A549 (cell line): ENCODE data around the gene SLC6A5.

ENCODE experiments used
- CTCF ChIP-seq: fragments of >200 bp; sonication (Bioruptor Twin); formaldehyde crosslinking; IDR thresholded peaks from 3 replicates; pipeline ENCODE4 v1.5.1; 2016
- ESRRA ChIP-seq: fragments of 150-350 bp; IDR thresholded peaks from 2 replicates; pipeline ENCODE4 v1.6.1; 2014; ENCODE audit warnings: mild to moderate bottlenecking, low read length, borderline replicate concordance
- HOXB13 ChIP-seq: fragments of 250-450 bp; sonication (Bioruptor Pico); IDR thresholded peaks from 2 replicates; pipeline ENCODE4 v1.5.0; 2020; ENCODE audit warnings: low read depth, mild to moderate bottlenecking, moderate library complexity
- HOXB5 ChIP-seq: fragments of 250-450 bp; sonication (Bioruptor Pico); IDR thresholded peaks from 2 replicates; pipeline ENCODE4 v1.5.0; 2020; ENCODE audit warnings: mild to moderate bottlenecking, moderate library complexity
- JUNB ChIP-seq: fragments of >200 bp; sonication (Bioruptor Twin); formaldehyde crosslinking; IDR thresholded peaks from 2 replicates; pipeline ENCODE4 v1.6.1; 2016
- KDM1A ChIP-seq: fragments of 200-600 bp; sonication (generic); IDR thresholded peaks from 2 replicates; pipeline ENCODE4 v1.6.1; 2016; ENCODE audit warnings: low read depth, mild to moderate bottlenecking
- KDM5A ChIP-seq: fragments of 200-600 bp; sonication (generic); IDR thresholded peaks from 2 replicates; pipeline ENCODE4 v1.6.1; 2016; ENCODE audit warnings: antibody characterized with exemption, mild to moderate bottlenecking
- MAFK ChIP-seq: fragments of 450-650 bp; IDR thresholded peaks from 2 replicates; pipeline ENCODE4 v1.6.1; 2014; ENCODE audit not compliant: partially characterized antibody
- POLR2A ChIP-seq: IDR thresholded peaks from 2 replicates; pipeline ENCODE4 v1.6.1; 2012; ENCODE audit warnings: mild to moderate bottlenecking, low read length
- REST ChIP-seq: fragments of 200-600 bp; sonication (generic); IDR thresholded peaks from 2 replicates; pipeline ENCODE4 v1.6.1; 2016; ENCODE audit warnings: antibody characterized with exemption, mild to moderate bottlenecking, moderate library complexity
- SREBF2 ChIP-seq: fragments of 450-650 bp; IDR thresholded peaks from 2 replicates; pipeline ENCODE4 v1.6.1; 2014; ENCODE audit warnings: mild to moderate bottlenecking, moderate library complexity
- TFCP2L1 ChIP-seq: fragments of 250-450 bp; sonication (Bioruptor Pico); IDR thresholded peaks from 2 replicates; pipeline ENCODE4 v1.5.0; 2021; ENCODE audit warnings: mild to moderate bottlenecking
- ZFP36 ChIP-seq: fragments of 450-650 bp; IDR thresholded peaks from 2 replicates; pipeline ENCODE4 v1.6.1; 2014; ENCODE audit warnings: borderline replicate concordance; ENCODE audit not compliant: partially characterized antibody

- TF ChIP-seq CTCF (no peak), KDM5A (no peak), POLR2A (no peak), JUNB (no peak), HOXB13 (CRISPR knock-in tag) (no peak), SREBF2 (no peak), REST (no peak), ESRRA (no peak), MAFK (no peak), HOXB5 (CRISPR knock-in tag) (no peak), ZFP36 (no peak), TFCP2L1 (CRISPR knock-in tag) (no peak), KDM1A (no peak)
Measured at GRCh38 chr11:20669820-20670684, 70.6 kb downstream of the SLC6A5 start.
